Stimulated activated CD4-positive, alpha-beta T cell treated with anti-CD3 and anti-CD28 coated beads, Interleukin-4, amount 100 ng/mL, for 48 hours (primary cell): ENCODE results near the gene PAFAH1B2.
A peak's percentile ranks its signal among the peaks of the same experiment; 100 is the strongest.
"Not testable (repeated sequence)": the region's sequence is repeated elsewhere in the genome, so short reads cannot be mapped to it uniquely, and the experiment has no call there.

Experiments
- DNase-seq, 2 donors: peaks; one replicate each; pipeline ENCODE4 v3.0.0-alpha.2; 2020; ENCODE audit warnings: low read depth in 2 of 2

The PAFAH1B2 gene, protein sequence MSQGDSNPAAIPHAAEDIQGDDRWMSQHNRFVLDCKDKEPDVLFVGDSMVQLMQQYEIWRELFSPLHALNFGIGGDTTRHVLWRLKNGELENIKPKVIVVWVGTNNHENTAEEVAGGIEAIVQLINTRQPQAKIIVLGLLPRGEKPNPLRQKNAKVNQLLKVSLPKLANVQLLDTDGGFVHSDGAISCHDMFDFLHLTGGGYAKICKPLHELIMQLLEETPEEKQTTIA

GRCh38 chr11:117143871-117144476 lies at the start of gene PAFAH1B2:
PAFAH1B2 (plus strand) TSS chr11:117144287; CDS start chr11:117152448, 8,161 bp downstream.
- peak; percentile 95 to 96 for DNase-seq

DNA sequence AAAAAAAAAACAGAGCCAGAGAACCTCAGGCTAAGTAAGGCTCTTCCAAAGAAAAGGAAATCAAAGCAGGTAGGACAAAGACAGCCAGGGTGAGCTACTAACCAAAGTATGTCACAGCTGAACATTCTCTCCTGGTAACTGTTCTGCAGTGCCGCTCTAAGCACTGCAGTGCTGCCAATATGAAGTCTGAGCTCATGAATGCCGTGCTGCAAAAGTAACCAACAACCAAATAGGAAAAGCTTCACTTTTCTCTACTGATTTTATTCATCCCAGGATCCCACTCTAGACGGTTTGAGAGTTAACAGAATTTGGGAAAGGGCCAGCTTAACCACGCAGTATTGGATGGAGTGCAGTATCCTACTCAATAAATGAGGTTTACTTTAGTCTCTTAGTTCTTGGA lies 49.3 kb upstream of the PAFAH1B2 start:
- no peak for DNase-seq

DNA sequence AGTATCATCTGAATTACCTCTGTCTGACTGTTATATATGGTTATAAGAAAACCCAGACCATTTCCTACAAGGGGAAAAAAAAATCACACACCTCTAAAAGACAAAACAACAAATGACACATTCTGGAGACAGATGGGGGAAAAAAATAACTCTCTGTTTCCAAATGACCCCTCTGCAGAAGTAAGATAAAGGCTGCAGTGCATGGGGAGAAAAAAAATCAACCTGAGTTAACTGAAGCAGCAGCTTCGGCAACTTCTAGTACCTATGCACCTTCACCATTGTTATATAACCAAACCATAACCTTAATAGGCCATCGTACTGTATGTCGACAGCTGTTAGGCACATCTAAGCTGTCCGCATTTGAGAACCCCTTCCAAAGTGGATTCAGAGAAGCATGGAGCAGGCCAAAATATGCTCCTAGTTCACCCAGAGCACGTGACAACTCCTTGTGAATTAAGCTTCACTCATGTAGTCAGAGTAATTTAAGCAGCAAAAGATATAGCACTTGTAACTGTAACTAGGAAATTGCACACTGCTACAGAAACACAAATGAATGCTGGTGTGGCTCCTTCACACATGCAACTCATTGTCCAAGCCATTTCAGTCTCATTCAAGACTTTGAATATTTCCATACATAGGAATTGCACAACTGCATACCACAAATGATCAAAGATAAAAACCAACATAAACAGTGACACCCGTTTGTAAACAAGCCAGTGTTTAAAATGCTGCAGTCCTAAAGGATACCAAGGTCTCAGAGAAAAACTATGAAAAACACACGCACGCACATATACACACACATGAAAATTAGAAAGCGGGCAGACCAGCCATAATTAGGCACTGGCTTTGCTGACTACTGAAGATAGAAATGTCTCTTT lies 48.6 kb upstream of the PAFAH1B2 start:
- DNase-seq = no peak

- DNase-seq = no peak
Observed at GRCh38 chr11:117096201-117096991, 47.7 kb upstream of the PAFAH1B2 start.

GRCh38 chr11:117097014-117097388 lies 47.1 kb upstream of the PAFAH1B2 start:
- DNase-seq = no peak

DNA sequence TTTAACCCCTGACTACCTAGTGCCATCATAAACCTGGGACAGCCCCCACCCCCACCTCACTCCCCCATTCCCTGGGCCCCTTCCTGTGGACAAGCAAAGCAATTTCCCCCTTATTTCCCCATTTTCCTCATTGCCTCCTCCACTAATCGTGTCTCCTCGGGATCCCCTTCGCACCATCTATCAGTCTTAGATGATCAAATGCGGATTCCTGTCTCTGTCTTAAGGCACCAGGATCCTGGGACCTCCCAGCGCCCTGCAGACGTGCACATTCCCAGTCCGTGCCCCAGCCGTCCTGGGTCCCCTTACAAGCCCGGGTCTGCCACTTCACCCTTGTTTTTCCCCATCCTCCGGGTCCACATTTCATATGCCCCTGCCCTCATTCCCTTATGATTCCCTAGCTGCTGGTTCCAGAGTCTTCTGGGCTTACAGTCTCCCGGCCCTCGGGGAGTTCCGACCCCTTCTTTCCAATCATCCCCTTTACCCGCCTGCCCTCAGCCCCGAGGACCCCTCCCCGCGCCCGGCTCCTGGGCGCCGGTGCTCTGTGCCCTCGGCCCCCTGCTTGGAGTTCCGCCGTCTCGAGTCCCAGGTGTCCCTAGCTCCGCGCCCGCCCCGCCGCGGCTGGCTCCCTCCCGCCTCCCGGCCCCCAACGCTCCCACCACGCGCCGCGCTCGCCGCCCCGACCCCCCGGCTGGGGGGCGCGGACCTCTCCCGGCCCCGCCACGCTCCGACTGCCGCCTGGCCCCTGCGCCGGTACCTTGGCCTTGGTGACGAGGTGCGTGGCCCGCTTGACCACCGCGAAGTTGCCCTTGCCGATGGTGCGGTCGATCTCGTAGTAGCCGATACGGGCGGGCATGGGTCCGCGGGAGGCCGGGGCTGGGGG lies 46.5 kb upstream of the PAFAH1B2 start:
- DNase-seq = peak in 1 of 2 donors; percentile 32

DNA sequence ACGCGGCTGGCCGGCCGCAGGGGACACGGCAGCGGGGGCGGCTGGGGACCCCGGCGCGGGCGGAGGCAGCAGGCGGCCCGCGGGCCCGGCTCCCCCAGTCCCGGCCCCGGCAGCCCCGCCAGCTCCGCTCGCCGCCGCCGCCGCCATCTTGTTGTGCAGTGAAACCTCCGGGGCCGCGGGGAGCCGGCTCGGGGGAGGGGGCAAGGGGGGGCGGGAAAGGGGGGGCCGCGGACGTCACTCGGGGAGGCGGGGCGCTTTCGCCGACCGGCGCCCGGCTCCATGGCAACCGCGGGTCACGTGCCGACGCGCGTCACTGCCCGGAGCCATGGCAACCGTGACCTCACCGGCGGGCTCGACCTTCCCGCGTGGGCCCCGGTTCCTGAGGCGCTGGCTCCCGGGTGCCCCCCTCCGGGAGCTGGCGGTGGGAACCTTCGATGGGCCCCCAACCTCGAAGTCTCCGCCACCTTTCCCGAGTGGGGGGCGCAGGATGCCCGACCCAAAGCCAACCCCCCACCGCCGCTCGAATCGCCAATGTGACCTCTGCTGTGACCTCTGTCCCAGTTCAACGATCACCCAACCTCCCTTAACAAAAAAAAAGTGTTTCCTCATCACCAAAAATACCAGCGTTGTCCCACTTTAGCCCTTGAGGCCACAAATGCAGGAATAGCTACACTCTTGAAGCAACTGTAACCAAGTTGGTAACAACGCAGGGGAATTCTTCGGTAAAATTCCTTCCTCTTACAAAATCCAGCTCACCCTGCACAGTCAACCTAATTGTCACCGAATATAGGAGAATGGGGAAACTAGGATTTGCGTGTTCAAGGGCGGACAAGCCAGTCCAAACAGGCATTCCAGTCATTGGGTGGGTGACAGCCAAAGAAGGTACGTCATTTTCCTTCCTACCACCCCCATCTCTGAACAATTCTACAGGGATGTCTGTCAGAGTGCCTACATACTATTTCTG lies 45.5 kb upstream of the PAFAH1B2 start, which contains the start of gene SIK3:
TSS of gene SIK3 (minus strand) at position 160 of the 964 bp plus-strand sequence. CDS start at position 147, 13 bp downstream.
- DNase-seq = peak; percentile 87 to 90

GRCh38 chr11:117099696-117100095 lies 44.4 kb upstream of the PAFAH1B2 start:
- DNase-seq = no peak

- DNase-seq = no peak
Observed at GRCh38 chr11:117100556-117100955, 43.5 kb upstream of the PAFAH1B2 start.

- DNase-seq = no peak
Observed at GRCh38 chr11:117107701-117108590, 36.1 kb upstream of the PAFAH1B2 start.

DNA sequence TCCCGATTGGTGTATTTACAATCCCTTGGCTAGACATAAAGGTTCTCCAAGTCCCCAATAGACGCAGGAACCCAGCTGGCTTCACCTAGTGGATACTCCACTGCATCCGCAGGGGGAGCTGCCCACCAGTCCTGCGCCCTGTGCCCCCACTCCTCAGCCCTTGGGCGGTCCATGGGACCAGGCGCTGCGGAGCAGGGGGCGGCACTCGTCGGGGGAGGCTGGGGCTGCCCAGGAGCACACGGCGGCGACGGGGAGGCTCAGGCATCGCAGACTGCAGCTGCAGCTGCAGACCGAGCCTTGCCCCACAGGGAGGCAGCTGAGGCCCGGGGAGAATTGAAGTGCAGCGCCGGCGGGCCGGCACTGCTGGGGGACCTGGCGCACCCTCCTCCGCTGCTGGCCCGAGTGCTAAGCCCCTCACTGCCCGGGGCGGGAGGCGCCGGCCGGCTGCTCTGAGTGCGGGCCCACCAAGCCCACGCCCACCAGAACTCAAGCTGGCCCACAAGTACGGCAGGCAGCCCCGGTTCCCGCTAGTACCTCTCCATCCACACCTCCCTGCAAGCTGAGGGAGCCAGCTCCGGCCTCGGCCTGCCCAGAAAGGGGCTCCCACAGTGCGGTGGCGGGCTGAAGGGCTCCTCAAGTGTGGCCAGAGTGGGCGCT lies 33.7 kb upstream of the PAFAH1B2 start:
- no peak for DNase-seq

DNA sequence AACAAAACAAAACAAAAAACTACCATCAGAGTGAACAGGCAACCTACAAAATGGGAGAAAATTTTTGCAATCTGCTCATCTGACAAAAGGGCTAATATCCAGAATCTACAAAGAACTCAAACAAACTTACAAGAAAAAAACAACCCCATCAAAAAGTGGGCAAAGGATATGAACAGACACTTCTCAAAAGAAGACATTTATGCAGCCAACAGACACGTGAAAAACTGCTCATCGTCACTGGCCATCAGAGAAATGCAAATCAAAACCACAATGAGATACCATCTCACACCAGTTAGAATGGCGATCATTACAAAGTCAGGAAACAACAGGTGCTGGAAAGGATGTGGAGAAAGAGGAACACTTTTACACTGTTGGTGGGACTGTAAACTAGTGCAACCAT lies 31.6 kb upstream of the PAFAH1B2 start:
- DNase-seq = not testable (repeated sequence)

DNA sequence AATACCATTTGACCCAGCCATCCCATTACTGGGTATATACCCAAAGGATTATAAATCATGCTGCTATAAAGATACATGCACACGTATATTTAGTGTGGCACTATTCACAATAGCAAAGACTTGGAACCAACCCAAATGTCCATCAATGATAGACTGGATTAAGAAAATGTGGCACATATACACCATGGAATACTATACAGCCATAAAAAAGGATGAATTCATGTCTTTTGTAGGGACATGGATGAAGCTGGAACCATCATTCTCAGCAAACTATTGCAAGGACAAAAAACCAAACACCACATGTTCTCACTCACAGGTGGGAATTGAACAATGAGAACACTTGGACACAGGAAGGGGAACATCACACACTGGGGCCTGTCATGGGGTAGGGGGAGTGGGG lies 31.1 kb upstream of the PAFAH1B2 start:
- DNase-seq = not testable (repeated sequence)

DNA sequence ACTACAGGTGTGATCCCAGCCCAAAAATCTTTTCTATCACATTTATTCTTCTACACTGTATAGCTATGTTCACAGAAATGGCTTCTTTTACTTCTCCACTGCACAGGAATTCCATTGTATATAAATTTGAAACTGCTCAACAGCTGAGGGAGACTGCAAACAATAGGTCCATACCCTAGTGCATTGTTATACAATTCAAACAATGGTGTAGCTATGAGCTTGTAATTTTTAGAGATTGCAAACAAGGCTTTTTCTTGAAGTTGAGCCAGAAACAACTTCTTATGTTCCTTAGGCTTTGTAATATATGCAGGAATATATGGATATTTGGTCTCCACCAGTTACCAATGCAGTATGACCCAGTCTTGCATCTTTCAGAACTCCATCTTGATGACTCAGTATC lies 26.4 kb upstream of the PAFAH1B2 start:
- DNase-seq = no peak

- no peak for DNase-seq
Observed at GRCh38 chr11:117121176-117121575, 22.9 kb upstream of the PAFAH1B2 start.

GRCh38 chr11:117122556-117122955 lies 21.5 kb upstream of the PAFAH1B2 start:
- DNase-seq = no peak

GRCh38 chr11:117126223-117126965 lies 17.7 kb upstream of the PAFAH1B2 start:
- DNase-seq = no peak
